T-helper 1 cell treated with Interleukin-12 subunit alpha and Interleukin-12 subunit beta and Interleukin-4 antibody, amounts not matched to agents 30 ng/mL and 1 ng/mL, for 36 hours (primary cell): Measurements from ENCODE around the gene KRT14. TPM values are rescaled to one million over a fixed set of nuclear protein-coding genes. Genes with fewer than 3 reads are reported as not detected.
"Not testable (repeated sequence)": the region's sequence is repeated elsewhere in the genome, so short reads cannot be mapped to it uniquely, and the experiment has no call there.

Experiments used
- intact Hi-C: fragments of 100-400 bp; cut with micrococcal nuclease; formaldehyde crosslinking; loops from one replicate; pipeline ENCODE4 v1.15.1; 2024
- total RNA-seq: library from RNA; stranded (reverse); gene quantifications from 2 replicates; pipeline ENCODE4 v1.2.3, GENCODE V29; 2022

The KRT14 gene
- total RNA-seq, 1 donor from 2014 or later = not detected

DNA sequence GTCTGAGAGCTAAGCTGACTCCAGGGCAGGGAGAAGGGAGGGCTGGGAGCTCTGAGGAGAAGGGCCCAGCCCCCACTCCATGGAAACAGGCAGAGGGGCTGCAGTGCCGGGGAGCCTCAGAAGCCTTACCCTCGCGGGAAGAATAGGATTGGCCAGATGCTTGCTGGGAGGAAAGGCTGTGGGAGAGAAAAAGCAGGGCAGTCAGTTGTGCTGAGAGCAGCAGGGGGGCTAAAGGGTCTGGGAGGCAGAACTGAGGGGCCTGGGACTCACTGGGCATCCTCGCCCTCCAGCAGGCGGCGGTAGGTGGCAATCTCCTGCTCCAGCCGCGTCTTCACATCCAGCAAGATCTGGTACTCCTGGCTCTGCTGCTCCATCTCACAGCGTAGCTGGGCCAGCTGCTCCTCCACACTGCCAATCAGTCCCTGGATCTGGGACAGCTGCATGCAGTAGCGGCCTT is 23.4 kb upstream of the KRT14 start:
- intact Hi-C loops = not testable (repeated sequence)

DNA sequence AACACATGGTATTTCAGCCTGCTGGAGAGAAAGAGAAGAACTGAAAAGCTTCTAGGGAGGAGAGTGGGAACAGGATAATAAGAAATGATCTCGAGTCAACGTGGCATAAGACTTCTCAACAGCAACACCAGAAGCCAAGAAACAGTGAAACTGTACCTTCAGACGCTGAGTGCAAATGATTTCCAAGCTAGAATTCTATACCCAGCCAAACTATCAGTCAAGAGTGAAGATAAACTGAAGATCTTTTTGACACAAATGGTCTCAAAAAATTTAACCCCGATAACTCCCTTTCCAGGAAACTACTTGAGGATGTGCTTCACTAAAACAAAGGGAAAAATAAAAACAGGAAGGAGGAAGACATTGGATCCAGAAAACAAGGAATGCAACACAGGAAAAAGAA is 20.2 kb upstream of the KRT14 start:
- intact Hi-C loops = not testable (repeated sequence)

DNA sequence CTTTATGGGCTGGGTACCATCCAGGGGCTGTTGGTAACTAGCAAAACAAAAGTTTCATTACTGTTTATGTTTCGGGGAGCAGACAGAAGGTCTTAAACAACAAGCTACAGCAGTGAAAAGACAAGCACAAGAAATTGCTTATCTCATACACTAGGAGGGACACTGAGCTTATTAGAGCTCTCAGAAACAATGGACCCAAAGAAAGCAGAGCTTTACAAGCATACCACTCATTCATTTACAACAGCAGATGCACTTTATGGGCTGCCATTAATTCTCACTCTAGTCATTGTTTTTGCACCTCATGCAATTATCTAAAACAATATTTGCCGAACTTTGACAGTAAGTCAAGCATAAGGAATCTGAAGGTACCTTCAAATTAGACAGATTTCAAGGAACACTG is 15.8 kb upstream of the KRT14 start:
- intact Hi-C loops = no loop called here

DNA sequence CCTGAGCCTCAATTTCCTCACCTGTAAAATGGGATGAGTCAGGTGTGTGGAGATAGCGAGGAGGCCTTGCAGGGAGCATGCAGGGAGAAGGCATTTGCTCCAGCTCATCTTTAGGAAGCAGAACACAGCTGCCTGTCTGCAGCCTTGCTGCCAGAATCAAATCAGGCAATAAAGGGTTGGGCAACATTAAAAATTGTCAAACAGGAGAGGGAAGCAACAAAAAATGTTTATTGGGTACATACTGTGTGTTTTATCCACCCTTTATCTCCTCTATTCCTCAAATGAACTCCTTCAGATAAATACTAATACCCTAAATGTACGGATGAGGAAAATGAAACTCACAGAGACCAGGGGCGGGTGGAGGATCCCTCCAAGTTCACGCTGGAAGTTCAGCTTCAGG is 13.6 kb upstream of the KRT14 start:
- intact Hi-C loops = no loop called here

DNA sequence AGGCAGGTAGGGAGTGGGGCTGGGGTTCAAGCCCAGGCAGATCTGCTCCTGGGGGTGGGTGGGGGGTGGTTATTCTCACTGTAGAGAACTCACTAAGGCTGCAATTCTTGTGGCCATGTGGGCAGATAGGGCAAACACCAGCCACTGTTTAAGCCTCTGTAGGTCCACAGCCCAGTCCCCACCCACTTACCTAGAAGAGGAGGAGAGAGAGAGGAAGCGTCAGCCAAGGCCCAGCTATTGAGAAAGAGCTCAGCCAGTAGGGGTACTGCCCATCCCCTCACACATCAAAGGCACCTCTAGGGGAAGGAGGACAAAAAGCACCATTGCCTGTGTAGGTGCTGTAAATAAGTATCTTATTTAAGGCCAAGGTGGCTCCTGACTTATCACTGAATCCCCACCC is 13.0 kb upstream of the KRT14 start:
- intact Hi-C loops = no loop called here

DNA sequence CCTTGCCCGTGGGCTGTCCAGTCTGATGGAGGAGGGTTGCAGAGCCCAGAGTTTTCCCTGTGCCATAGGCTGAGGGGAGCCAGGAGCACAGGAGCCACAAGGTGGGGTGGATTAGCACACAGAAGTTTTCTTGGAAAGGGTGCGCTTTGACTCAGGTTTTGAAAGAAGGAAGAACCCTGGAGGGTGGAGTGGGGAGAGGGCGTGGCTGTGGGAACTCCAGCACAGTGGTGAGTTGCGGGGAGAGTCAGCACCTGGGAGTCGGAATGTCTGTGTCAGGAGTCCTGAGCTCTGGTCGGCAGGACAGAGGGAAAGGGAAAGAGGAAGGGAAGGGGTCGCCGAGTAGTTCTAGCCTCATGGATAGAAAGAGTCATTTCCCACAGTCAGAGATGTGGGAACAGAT is 8.9 kb upstream of the KRT14 start:
- intact Hi-C loops = no loop called here

DNA sequence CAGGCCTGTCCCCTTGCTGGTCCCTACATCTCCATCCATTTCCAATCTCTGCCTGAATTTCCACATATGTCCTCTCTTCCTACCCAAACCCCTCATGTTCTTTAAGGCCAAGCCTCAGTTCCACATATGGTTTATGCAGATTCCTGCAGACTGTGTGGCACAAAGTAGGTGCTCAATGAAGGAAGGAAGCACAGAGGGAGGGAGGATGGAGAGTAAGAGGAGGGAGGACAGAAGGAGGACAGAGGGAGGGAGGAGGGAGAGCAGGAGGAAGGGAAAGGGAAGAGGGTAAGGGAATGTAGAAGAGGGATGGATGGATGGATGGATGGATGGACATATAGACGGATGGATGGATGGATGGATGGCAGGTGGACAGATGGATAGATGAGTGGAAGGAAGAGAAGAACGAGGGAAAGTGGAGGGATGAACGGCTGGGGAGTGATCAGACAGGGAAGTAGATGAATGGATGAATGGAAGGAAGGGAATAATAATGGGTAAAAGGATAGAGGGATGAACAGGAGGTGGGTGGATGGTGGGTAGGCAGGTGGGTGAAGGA is 7.7 kb upstream of the KRT14 start:
- intact Hi-C loops = loop anchor here (5.0 kb wide), 1 partner anchor 53 kb away; no protein-coding TSS in a partner anchor

DNA sequence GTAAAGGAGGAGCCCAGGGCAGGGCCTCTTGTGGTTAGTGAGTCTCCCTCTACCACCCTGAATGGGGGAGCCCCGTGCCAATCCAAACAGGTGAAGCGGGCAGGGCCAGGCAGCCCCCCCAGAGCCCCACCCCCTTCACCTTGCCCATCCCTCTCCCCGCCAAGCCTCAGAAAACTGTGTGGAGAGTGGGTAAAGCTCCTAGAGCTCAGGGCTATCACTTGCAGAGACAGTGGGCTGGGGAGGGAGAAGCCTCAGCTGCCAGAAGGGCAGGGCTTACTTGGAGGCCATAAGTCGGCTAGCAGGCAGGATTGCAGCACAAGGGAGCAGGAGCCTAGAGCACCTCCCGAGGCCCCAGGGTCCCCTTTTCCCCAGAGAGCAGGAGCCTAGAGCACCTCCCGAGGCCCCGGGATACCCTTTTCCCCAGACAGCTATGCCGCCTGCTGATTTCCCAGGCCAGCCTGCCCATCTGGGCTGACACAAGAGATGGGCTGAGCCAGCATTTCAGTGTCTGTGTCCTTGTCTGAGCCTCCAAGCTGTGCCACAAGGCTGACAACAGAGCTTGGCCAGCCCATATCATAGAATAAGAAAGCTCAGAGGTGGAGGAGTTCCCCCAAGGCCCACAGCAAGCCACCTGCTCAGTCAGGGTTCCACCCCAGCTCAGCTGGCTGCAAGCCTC is 6.7 kb upstream of the KRT14 start:
- intact Hi-C loops = loop anchor here (5.0 kb wide), 1 partner anchor 54 kb away; no protein-coding TSS in a partner anchor

DNA sequence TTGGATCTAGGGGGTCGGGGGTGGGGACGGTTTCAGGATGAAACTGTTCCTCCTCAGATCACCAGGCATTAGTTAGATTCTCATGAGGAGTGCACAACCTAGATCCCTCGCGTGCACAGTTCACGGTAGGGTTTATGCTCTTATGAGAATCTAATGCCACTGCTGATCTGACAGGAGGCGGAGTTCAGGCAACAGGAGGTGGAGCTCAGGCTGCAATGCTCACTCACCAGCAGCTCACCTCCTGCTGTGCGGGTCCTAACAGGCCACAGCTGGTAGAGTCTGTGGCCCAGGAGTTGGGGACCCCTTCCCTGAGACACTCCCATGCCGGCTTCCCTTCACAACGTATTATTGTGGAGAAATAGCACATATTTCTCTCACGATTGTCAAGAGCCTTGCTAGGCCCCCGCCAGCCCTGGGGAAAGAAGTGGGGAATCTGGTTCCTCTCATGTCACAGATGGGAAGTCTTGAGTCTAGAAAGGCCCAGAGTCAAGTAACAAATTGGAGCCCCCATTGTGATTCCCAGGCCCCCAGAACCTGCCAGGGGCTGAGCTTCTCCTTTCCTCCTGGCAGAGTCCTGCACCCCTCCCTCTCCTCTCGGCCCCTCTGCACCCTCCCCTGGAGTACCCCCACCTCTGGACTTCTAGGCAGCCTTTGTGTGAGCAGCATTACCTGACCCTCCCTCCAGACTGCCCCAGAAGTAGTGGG is 6.1 kb upstream of the KRT14 start:
- intact Hi-C loops = loop anchor here (5.0 kb wide), 1 partner anchor 55 kb away; no protein-coding TSS in a partner anchor

DNA sequence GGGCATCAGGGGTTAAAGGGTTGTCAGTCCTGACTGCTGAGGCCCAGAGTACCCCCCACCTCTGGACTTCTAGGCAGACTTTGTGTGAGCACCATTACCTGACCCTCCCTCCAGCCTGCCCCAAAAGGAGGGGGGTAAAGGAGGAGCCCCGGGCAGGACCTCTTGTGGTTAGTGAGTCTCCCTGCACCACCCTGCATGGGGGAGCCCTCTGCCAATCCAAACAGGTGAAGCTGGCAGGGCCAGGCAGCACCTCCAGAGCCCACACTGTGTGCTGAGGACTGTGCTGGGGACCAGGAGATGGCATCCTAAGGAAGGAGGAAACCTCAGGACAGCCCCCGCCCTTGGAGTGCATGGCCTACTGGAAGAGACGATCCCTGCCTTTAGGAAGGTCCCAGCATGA is 2.6 kb upstream of the KRT14 start:
- intact Hi-C loops = no loop called here

DNA sequence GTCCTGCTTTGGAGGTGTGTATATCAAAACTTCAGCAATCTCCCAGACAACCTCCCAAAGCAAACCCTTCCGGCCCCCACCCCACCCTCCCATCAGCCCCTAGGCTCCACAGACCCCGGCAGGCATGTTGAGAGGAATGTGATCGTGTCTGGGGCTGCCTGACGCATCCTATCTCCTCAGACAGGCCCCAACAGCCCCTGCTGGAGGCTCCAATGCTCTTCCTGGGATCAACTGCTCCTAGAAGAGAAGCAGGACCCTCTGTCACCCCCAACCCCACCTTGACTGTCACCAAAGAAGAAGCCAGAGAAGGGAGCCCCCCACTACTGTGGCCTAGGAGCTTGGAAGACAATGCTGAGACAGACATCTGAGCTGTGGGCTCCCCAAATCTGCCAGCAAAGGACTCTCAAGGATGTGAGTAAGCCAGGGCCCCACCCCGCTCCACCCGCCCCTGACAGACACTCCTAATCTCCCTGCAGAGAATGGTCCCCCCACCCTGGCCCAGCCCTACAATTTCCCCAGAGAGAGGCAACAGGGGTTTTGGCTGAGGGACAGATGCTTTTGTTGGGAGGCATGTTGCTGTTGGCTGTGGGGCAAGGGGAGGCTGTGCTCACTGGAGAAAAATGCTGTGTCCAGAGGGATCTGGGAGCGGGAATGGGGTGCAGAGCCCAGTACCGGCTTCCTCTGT is 1.6 kb upstream of the KRT14 start:
- intact Hi-C loops = no loop called here

DNA sequence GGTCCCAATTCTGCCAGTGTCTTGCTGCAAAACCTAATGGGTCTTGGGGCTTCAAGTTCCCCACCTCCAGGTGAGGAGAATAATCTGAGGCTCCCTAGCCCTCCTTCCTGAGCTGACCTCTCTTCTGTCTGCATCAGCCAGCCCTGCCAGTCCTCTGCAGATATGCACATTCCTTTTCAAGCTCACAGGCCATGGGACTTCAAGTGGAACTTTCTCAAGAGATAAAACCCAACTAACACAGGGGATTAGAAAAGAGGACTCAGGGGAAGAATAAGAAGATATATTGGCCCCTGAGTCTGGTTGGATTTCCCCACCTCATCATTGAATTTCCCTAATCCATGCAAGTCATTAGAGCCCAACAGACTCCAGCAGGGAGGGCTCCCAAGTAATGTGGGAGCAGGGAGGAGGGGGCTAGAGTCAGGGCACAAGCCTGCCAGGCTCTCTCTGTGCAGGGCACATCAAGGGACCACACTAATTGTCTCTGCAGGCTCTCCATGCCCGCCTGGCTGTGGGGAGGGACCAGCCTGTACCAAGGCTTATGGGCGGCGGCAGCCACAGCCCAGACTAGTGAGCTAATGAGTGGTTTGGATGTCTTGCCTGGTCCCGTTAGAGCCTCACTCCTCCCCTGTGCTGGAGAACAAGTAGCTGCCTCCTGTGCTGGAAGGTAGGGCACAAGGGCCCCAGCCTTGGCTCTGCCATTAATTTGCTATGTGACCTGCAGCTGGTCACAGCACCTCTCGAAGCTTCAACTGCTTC is 1.2 kb downstream of the KRT14 start:
- intact Hi-C loops = no loop called here

DNA sequence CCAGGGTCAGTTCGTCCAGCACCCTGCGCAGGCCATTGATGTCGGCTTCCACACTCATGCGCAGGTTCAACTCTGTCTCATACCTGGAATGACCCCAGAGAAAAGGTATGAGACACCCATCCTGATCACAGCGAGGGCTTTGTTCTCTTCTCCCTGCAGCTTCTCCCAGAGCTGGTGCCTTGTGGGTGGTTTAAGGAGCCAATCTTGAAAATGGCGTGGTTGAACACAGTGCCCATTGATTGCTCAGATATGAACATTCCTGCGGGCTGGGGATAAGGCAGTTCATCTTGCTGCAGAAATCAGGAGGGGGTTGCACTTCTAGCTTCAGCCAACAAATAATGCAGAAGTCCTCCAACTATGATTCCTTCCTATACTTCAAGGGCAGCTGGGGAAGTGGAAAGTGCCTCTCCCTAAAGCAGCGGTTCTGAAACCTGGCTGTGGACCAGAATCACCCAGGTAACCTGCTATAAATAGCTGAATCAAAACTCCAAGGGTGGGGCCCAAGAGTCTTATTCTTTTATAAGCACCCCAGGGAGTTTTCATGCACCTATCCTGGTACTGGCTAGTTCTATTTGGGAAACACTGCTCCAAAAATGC is 2.3 kb downstream of the KRT14 start:
- intact Hi-C loops = not testable (repeated sequence)

DNA sequence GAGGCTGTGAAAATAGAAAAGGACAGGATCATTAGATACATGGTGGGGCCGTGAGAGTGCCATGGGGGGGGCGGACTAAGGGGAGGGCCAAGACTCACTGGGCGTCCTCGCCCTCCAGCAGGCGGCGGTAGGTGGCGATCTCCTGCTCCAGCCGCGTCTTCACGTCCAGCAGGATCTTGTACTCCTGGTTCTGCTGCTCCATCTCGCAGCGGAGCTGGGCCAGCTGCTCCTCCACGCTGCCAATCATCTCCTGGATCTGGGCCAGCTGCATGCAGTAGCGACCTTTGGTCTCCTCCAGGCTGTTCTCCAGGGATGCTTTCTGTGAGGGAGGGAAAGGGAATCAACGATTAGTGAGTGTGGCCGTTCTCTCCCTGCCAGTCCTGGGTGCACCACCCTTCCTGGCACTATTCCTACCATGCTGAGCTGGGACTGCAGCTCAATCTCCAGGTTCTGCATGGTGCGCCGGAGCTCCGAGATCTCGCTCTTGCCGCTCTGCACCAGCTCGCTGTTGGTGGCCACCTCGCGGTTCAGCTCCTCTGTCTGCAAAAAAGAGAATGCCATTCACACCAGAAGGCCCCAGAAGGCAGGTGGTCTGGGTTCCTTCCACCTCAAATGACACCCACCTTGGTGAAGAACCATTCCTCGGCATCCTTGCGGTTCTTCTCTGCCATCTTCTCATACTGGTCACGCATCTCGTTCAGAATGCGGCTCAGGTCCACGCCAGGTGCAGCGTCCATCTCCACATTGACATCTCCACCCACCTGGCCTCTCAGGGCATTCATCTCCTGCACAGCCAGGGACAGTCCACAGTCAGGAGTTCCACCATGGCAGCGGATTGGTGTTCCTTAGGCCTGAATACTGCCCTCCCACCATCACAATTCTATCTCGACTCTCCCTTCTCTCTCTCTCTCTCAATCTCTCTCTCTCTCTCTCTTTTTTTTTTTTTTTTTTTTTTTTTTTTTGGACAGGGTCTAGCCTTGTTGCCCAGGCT is 3.3 kb downstream of the KRT14 start:
- intact Hi-C loops = no loop called here

DNA sequence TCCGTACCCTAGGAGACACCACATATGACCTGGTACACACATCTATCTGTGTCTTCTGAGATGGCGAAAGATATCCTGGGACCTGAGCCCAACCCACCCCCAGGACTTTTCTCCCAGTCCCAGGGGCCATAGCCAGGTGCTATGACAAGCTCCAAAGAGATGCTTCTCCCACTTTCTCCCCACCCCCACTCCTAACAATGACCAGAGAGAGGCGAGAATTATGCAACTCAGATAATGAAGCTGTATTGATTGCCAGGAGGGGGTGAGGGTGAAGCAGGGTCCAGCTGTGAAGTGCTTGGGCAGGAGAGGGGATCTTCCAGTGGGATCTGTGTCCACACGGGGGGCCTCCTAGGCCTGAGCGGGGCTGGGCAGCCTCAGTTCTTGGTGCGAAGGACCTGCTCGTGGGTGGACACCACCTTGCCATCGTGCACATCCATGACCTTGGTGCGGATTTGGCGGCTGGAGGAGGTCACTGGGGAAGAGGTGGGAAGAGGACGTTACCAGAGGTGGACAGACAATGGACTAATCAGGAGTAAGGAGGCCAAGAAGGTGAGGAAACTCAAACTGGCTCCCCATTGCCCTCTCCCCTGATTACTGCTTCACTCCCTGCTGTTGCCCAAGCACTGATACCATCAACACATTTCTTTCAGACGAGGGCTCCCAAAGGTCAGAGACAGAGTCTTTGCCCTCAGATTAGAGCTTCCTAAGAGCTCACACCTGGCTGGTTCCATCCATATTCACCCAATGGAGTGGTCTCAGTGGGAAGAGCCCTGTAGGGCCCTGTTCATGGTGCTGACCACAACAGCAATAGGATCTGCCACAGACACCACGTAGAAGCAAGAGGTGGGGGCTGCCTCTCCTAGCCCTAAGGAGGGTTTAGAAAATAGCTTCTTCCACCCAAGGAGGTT is 4.4 kb downstream of the KRT14 start:
- intact Hi-C loops = not testable (repeated sequence)

DNA sequence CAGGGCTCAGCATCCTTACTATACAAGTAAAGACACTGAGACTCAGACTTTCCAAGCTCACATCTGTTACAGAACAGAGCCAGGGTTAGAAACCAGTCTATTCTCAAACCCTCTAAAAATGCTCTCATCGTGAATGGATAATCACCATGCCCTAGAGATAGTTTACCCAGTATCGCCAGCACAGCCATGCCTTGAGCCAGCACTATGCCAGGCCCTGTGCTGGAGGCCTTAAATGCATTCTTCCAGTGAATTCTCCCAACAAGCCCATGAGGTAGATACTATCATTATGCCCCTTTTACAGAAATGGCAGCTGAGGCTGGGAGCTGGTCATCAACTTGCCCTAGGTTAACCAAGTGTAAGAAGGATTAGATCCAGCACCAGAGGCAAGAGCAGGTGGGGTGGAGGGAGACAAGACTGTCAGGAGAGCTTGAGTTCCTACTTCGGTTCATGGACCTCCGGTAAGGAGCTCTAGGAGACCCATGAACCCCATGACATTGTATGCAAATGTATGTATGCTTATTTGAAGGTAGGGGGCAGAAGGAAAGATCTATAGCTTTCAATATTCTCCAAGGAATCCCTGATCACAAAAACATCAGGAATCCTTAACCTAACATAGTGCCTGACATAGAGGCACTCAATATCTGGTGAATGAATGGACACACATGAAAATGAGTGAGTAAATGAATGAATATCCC is 5.2 kb downstream of the KRT14 start:
- intact Hi-C loops = no loop called here

DNA sequence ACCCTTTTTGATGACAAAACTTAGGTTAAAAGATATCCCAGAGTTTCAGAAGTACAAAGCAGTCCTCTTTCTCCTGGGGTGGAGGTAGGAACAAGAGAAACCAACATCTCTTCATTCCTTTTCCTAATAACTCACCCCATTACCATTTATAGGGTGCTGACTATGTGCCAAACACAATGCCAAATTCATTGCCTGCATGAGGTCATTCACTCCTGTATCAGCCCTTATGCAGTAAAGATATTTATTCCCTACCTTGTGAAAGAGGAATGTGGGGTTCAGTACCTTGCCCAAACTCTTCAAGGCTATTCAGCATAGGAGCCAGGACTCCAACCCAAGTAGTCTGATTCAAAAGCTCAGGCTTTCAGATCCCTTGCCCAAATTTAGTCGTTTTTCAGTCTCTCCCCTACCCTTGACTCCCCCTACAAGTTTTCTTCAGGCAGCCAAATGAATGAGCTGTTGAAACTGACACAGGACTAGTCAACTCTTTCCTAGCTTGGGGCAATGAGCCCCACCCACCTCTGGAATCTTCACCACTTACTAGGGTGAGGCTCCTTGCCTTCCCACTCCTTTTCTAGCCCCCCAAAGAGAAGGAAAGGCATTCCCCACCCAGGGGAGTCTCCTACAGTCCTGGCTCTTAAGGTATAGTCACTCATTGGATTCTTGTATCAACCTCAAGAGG is 5.9 kb downstream of the KRT14 start:
- intact Hi-C loops = no loop called here

DNA sequence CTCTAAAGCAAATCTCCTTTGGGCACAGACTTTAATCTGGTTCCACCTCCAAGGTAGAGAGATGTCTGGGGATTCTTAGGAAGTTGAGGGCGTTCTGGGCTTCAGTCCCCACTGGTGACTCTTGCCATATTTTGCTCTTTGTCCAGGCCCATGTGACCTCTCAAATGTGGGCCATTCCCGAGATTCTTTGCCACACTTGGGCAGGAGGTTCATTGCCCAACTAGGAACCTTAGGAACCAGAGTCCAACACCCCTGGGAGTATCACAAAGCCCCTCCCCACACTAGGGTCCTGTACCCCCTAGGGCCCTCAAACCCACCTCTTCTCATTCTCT is 6.5 kb downstream of the KRT14 start:
- intact Hi-C loops = no loop called here
